Trophoblast cell (in vitro differentiated cells and primary cell): ENCODE measurements around the gene GABARAPL2.
"Not testable (repeated sequence)": the region's sequence is repeated elsewhere in the genome, so short reads cannot be mapped to it uniquely, and the experiment has no call there.

Experiments
- DNase-seq, 2 donors: peaks; one replicate each; pipeline ENCODE4 v3.0.0-alpha.2; 2016
- H2AFZ ChIP-seq: 2 replicates; pipeline ENCODE4 v1.6.1; 2013; ENCODE audit warnings: low read length, moderate library complexity, mild to moderate bottlenecking; ENCODE audit not compliant: insufficient read depth, poor library complexity
- H2AK5ac ChIP-seq: 2 replicates; pipeline ENCODE4 v1.6.1; 2013; ENCODE audit warnings: mild to moderate bottlenecking, low read length
- H2BK120ac ChIP-seq: 2 replicates; pipeline ENCODE4 v1.6.1; 2013; ENCODE audit warnings: low read length, mild to moderate bottlenecking, moderate library complexity; ENCODE audit not compliant: insufficient read depth, poor library complexity
- H2BK12ac ChIP-seq: 2 replicates; pipeline ENCODE4 v1.6.1; 2013; ENCODE audit warnings: mild to moderate bottlenecking, low read length, moderate library complexity
- H2BK5ac ChIP-seq: 2 replicates; pipeline ENCODE4 v1.6.1; 2013; ENCODE audit warnings: low read length, low read depth, moderate library complexity, mild to moderate bottlenecking; ENCODE audit not compliant: poor library complexity
- H3K14ac ChIP-seq: 2 replicates; pipeline ENCODE4 v1.6.1; 2013; ENCODE audit warnings: mild to moderate bottlenecking, low read length
- H3K18ac ChIP-seq: 2 replicates; pipeline ENCODE4 v1.6.1; 2013; ENCODE audit warnings: mild to moderate bottlenecking, low read length
- H3K23ac ChIP-seq: 2 replicates; pipeline ENCODE4 v1.6.1; 2013; ENCODE audit warnings: low read length
- H3K27ac ChIP-seq: 2 replicates; pipeline ENCODE4 v1.5.1; 2013; ENCODE audit warnings: low read depth, mild to moderate bottlenecking, inconsistent platforms, low read length, moderate library complexity
- H3K27me3 ChIP-seq: 2 replicates; pipeline ENCODE4 v1.6.1; 2013; ENCODE audit warnings: inconsistent platforms, mild to moderate bottlenecking, low read length, moderate library complexity; ENCODE audit not compliant: insufficient read depth
- H3K36me3 ChIP-seq, 2 experiments: 1 replicate in 1 of 2; 2 replicates in 1 of 2; pipeline ENCODE4 v1.6.1; 2013; ENCODE audit warnings: low read length in 2 of 2, mild to moderate bottlenecking in 2 of 2, moderate library complexity in 1 of 2; ENCODE audit not compliant: insufficient read depth in 2 of 2, control insufficient read depth in 1 of 2
- H3K4ac ChIP-seq: 2 replicates; pipeline ENCODE4 v1.6.1; 2013; ENCODE audit warnings: low read depth, mild to moderate bottlenecking, low read length, moderate library complexity
- H3K4me1 ChIP-seq, 2 experiments: 1 replicate in 1 of 2; 2 replicates in 1 of 2; pipeline ENCODE4 v1.6.1; 2013; ENCODE audit warnings: low read length in 2 of 2, mild to moderate bottlenecking in 2 of 2, moderate library complexity in 1 of 2; ENCODE audit not compliant: insufficient read depth in 2 of 2, control insufficient read depth in 1 of 2
- H3K4me2 ChIP-seq: 2 replicates; pipeline ENCODE4 v1.6.1; 2013; ENCODE audit warnings: inconsistent platforms, mild to moderate bottlenecking, low read length, moderate library complexity
- H3K4me3 ChIP-seq: 2 replicates; pipeline ENCODE4 v1.5.1; 2013; ENCODE audit warnings: mild to moderate bottlenecking, low read depth, low read length, inconsistent platforms
- H3K79me1 ChIP-seq: one replicate; pipeline ENCODE4 v1.6.1; 2013; ENCODE audit warnings: low read length
- H3K79me2 ChIP-seq: 2 replicates; pipeline ENCODE4 v1.6.1; 2013; ENCODE audit warnings: low read length, mild to moderate bottlenecking; ENCODE audit not compliant: control insufficient read depth, insufficient read depth, poor library complexity
- H3K9ac ChIP-seq: 2 replicates; pipeline ENCODE4 v1.6.1; 2013; ENCODE audit warnings: mild to moderate bottlenecking, low read length
- H3K9me3 ChIP-seq: 2 replicates; pipeline ENCODE4 v1.6.1; 2013; ENCODE audit warnings: low read depth, mild to moderate bottlenecking, control low read depth, inconsistent platforms, low read length; ENCODE audit not compliant: insufficient read depth
- H4K12ac ChIP-seq: 2 replicates; pipeline ENCODE4 v1.6.1; 2013; ENCODE audit warnings: low read depth, mild to moderate bottlenecking, low read length, moderate library complexity
- H4K8ac ChIP-seq: 2 replicates; pipeline ENCODE4 v1.6.1; 2013; ENCODE audit warnings: low read depth, mild to moderate bottlenecking, low read length, moderate library complexity
- H4K91ac ChIP-seq: one replicate; pipeline ENCODE4 v1.6.1; 2013; ENCODE audit warnings: low read depth, mild to moderate bottlenecking, low read length, moderate library complexity
- WGBS: extraction: QIAGEN DNeasy Blood & Tissue Kit; methylation state at CpG from one replicate; pipeline ENCODE4 v1.1.7; 2013; ENCODE audit warnings: missing lambda C conversion rate; ENCODE audit not compliant: insufficient read length, insufficient coverage; ENCODE audit errors: extremely low coverage; 5-methylcytosine and 5-hydroxymethylcytosine counted together

The GABARAPL2 gene

GRCh38 chr16:75591927-75592326 lies 25.7 kb downstream of the GABARAPL2 start:
- not testable (repeated sequence) for DNase-seq, H3K4me2 ChIP-seq, H3K9ac ChIP-seq, H3K18ac ChIP-seq, H3K36me3 ChIP-seq, H3K27me3 ChIP-seq, H2BK12ac ChIP-seq, H3K79me1 ChIP-seq, H2AK5ac ChIP-seq, H4K8ac ChIP-seq, H3K4ac ChIP-seq, H3K23ac ChIP-seq, H3K14ac ChIP-seq, H2BK5ac ChIP-seq, H3K4me3 ChIP-seq, H2BK120ac ChIP-seq, H2AFZ ChIP-seq, H4K12ac ChIP-seq, H3K4me1 ChIP-seq, H3K9me3 ChIP-seq, H4K91ac ChIP-seq, H3K79me2 ChIP-seq, H3K27ac ChIP-seq
- no CpG with 5 or more reads among the region's 9 CpGs for WGBS

- no peak overlapping the region for H3K23ac ChIP-seq
- no peak overlapping the region for H2AFZ ChIP-seq
- no peak overlapping the region for H4K12ac ChIP-seq
- H4K8ac ChIP-seq = no peak overlapping the region
- H2BK120ac ChIP-seq = no peak overlapping the region
- no peaks in the 10 kb centered on the region for H3K79me2 ChIP-seq
- H3K4me2 ChIP-seq = no peak overlapping the region
- WGBS = no CpG with 5 or more reads among the region's 6 CpGs
- no peak overlapping the region for H2BK12ac ChIP-seq
- peaks cover 0 to 3% of the 10 kb centered on the region in 2 experiments for H3K4me1 ChIP-seq
- H2AK5ac ChIP-seq = no peak overlapping the region
- DNase-seq = no peak
- no peak overlapping the region for H3K14ac ChIP-seq
- H3K36me3 ChIP-seq = peaks cover 4 to 7% of the 10 kb centered on the region in 2 experiments
- no peak overlapping the region for H3K4ac ChIP-seq
- no peak overlapping the region for H3K27ac ChIP-seq
- H4K91ac ChIP-seq = no peak overlapping the region
- H3K9ac ChIP-seq = no peak overlapping the region
- H2BK5ac ChIP-seq = no peak overlapping the region
- H3K4me3 ChIP-seq = no peak overlapping the region
- H3K9me3 ChIP-seq = no peaks in the 10 kb centered on the region
- H3K18ac ChIP-seq = no peak overlapping the region
- no peaks in the 10 kb centered on the region for H3K27me3 ChIP-seq
- no peaks in the 10 kb centered on the region for H3K79me1 ChIP-seq
These were observed 27.1 kb downstream of the GABARAPL2 start for GRCh38 chr16:75593308-75593707.

GRCh38 chr16:75593825-75594820 lies 27.9 kb downstream of the GABARAPL2 start:
- no peak overlapping the region for H3K9ac ChIP-seq
- H4K8ac ChIP-seq = no peak overlapping the region
- H3K4me2 ChIP-seq = no peak overlapping the region
- H3K14ac ChIP-seq = no peak overlapping the region
- H2AFZ ChIP-seq = no peak overlapping the region
- no peak overlapping the region for H2BK120ac ChIP-seq
- H2BK12ac ChIP-seq = no peak overlapping the region
- no CpG with 5 or more reads among the region's 17 CpGs for WGBS
- no peak overlapping the region for H4K91ac ChIP-seq
- H3K9me3 ChIP-seq = no peaks in the 10 kb centered on the region
- H4K12ac ChIP-seq = no peak overlapping the region
- no peak overlapping the region for H3K4ac ChIP-seq
- H3K36me3 ChIP-seq = peaks cover 4 to 7% of the 10 kb centered on the region in 2 experiments
- no peak overlapping the region for H3K23ac ChIP-seq
- no peaks in the 10 kb centered on the region for H3K79me1 ChIP-seq
- H3K18ac ChIP-seq = no peak overlapping the region
- H3K4me1 ChIP-seq = peaks cover 0 to 3% of the 10 kb centered on the region in 2 experiments
- no peak overlapping the region for H2BK5ac ChIP-seq
- no peak overlapping the region for H3K27ac ChIP-seq
- no peaks in the 10 kb centered on the region for H3K27me3 ChIP-seq
- no peaks in the 10 kb centered on the region for H3K79me2 ChIP-seq
- no peak overlapping the region for H2AK5ac ChIP-seq
- no peak for DNase-seq
- H3K4me3 ChIP-seq = no peak overlapping the region

- Histone ChIP-seq H2BK5ac (no peak overlapping the region), H3K4ac (no peak overlapping the region), H3K9me3 (peaks cover 1% of the 10 kb centered on the region), H3K4me3 (peak overlapping the region; percentile 50), H2BK12ac (no peak overlapping the region), H3K18ac (no peak overlapping the region), H3K27ac (no peak overlapping the region), H4K91ac (no peak overlapping the region), H2AFZ (no peak overlapping the region), H3K23ac (no peak overlapping the region), H3K14ac (no peak overlapping the region), H4K8ac (no peak overlapping the region), H3K79me2 (no peaks in the 10 kb centered on the region), H3K36me3 (peaks cover 12 to 43% of the 10 kb centered on the region in 2 experiments), H3K9ac (no peak overlapping the region), H3K27me3 (no peaks in the 10 kb centered on the region), H3K4me1 (no peaks in the 10 kb centered on the region), H3K4me2 (no peak overlapping the region), H2AK5ac (no peak overlapping the region), H4K12ac (no peak overlapping the region), H3K79me1 (no peaks in the 10 kb centered on the region), H2BK120ac (no peak overlapping the region)
- DNase-seq = peak in 1 of 2 donors; percentile 63
- no CpG with 5 or more reads among the region's 6 CpGs for WGBS
These were observed 33.5 kb downstream of the GABARAPL2 start for GRCh38 chr16:75599452-75600277.
